BE2C (cell line): Measurements from ENCODE around the gene CPSF3.

Source experiments
- DNase-seq: peaks from one replicate; pipeline ENCODE4 v3.0.0-alpha.2; 2020
- H3K27me3 ChIP-seq: fragments of 250-450 bp; sonication (Bioruptor Pico); 2 replicates; pipeline ENCODE4 v1.5.1; 2020; ENCODE audit warnings: mild to moderate bottlenecking
- H3K36me3 ChIP-seq: fragments of 250-450 bp; sonication (Bioruptor Pico); 2 replicates; pipeline ENCODE4 v1.5.1; 2020; ENCODE audit warnings: mild to moderate bottlenecking
- H3K4me1 ChIP-seq: fragments of 250-450 bp; sonication (Bioruptor Pico); 2 replicates; pipeline ENCODE4 v1.5.1; 2020
- H3K4me3 ChIP-seq: 2 replicates; pipeline ENCODE4 v1.5.1; 2011; ENCODE audit warnings: low read depth, low read length
- H3K9me3 ChIP-seq: fragments of 250-450 bp; sonication (Bioruptor Pico); 2 replicates; pipeline ENCODE4 v1.5.1; 2020
- TF ChIP-seq, protein P1 (sequence below): IDR thresholded peaks from 2 replicates; pipeline ENCODE4 v1.5.1; 2012; ENCODE audit warnings: mild to moderate bottlenecking, low read depth, low read length

The CPSF3 gene

GRCh38 chr2:9379391-9379755 lies 44.1 kb upstream of the CPSF3 start:
- Histone ChIP-seq H3K27me3 (no peaks in the 10 kb centered on the region), H3K36me3 (peaks cover 7% of the 10 kb centered on the region; the same call in 1 of the 2 replicates), H3K9me3 (no peaks in the 10 kb centered on the region), H3K4me1 (peaks cover 16% of the 10 kb centered on the region), H3K4me3 (no peak overlapping the region)
- no peak for DNase-seq
- TF ChIP-seq, protein P1, sequence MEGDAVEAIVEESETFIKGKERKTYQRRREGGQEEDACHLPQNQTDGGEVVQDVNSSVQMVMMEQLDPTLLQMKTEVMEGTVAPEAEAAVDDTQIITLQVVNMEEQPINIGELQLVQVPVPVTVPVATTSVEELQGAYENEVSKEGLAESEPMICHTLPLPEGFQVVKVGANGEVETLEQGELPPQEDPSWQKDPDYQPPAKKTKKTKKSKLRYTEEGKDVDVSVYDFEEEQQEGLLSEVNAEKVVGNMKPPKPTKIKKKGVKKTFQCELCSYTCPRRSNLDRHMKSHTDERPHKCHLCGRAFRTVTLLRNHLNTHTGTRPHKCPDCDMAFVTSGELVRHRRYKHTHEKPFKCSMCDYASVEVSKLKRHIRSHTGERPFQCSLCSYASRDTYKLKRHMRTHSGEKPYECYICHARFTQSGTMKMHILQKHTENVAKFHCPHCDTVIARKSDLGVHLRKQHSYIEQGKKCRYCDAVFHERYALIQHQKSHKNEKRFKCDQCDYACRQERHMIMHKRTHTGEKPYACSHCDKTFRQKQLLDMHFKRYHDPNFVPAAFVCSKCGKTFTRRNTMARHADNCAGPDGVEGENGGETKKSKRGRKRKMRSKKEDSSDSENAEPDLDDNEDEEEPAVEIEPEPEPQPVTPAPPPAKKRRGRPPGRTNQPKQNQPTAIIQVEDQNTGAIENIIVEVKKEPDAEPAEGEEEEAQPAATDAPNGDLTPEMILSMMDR, result no peak

GRCh38 chr2:9380702-9381628 lies 42.5 kb upstream of the CPSF3 start:
- no peak overlapping the region for H3K4me3 ChIP-seq
- H3K27me3 ChIP-seq, result no peaks in the 10 kb centered on the region
- TF ChIP-seq, protein P1, result no peak
- H3K9me3 ChIP-seq, result no peaks in the 10 kb centered on the region
- H3K36me3 ChIP-seq, result peaks cover 7% of the 10 kb centered on the region; the same call in 1 of the 2 replicates
- peaks cover 16% of the 10 kb centered on the region for H3K4me1 ChIP-seq
- peak; percentile 59 for DNase-seq

DNA sequence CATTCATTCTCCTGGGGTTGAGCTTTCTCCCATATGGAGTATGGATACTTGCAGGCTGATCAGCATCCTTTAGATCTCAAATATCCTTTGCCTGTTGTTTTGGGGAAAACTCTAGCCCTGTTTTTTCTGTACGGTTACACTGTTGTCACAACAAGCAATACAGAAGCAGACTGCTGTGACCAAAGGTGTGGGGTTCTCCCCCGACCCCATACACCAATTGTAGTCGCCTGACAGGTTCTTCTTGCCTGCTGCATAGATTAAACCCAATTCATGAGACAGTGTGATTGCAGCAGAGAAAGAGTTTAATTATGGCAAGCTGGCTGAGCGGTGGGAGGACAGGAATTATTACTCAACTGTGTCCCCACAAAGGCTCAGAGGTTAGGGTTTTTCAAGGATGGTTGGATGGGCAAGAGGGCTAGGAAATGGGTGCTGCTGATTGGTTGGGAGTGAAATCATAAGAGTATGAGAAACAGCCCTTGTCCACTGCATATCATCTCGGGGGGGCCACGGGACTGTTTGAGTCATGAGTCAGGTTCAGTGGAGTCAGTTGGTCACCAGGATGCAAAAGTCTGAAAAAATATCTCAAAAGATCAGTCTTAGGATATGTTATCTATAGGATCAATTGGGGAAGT lies 40.7 kb upstream of the CPSF3 start:
- H3K4me3 ChIP-seq, result no peak overlapping the region
- no peaks in the 10 kb centered on the region for H3K9me3 ChIP-seq
- peaks cover 7% of the 10 kb centered on the region; the same call in 1 of the 2 replicates for H3K36me3 ChIP-seq
- peaks cover 16% of the 10 kb centered on the region for H3K4me1 ChIP-seq
- TF ChIP-seq, protein P1, result no peak
- no peak for DNase-seq
- no peaks in the 10 kb centered on the region for H3K27me3 ChIP-seq

GRCh38 chr2:9384521-9384920 lies 38.9 kb upstream of the CPSF3 start:
- H3K4me3 ChIP-seq, result no peak overlapping the region
- peaks cover 5% of the 10 kb centered on the region; the same call in 1 of the 2 replicates for H3K36me3 ChIP-seq
- TF ChIP-seq, protein P1, result no peak
- no peaks in the 10 kb centered on the region for H3K27me3 ChIP-seq
- H3K9me3 ChIP-seq, result no peaks in the 10 kb centered on the region
- peaks cover 7% of the 10 kb centered on the region for H3K4me1 ChIP-seq
- DNase-seq, result no peak

DNA sequence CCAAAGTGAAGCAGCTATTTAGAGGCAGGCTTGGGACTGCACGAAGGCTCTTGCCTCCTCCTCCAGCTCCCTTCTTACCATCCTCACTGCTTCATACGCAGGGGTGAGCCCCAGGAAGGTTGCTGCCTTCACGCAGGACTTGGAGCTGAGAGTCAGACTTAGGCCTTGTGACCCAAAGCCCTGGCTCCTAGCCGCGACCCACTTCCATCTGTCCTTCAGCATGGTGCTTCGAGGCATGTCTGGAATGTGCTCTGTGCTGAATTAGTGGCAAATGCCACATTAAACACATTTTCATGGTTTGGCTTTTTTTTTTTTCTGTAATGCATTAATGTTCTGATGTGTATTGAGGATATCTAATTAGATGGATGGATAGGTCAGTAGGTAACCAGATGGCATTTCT lies 37.6 kb upstream of the CPSF3 start:
- no peak for DNase-seq
- TF ChIP-seq, protein P1, result no peak
- Histone ChIP-seq H3K9me3 (no peaks in the 10 kb centered on the region), H3K4me3 (no peak overlapping the region), H3K36me3 (peaks cover 2% of the 10 kb centered on the region; the same call in 1 of the 2 replicates), H3K27me3 (no peaks in the 10 kb centered on the region), H3K4me1 (peaks cover 3% of the 10 kb centered on the region)

DNA sequence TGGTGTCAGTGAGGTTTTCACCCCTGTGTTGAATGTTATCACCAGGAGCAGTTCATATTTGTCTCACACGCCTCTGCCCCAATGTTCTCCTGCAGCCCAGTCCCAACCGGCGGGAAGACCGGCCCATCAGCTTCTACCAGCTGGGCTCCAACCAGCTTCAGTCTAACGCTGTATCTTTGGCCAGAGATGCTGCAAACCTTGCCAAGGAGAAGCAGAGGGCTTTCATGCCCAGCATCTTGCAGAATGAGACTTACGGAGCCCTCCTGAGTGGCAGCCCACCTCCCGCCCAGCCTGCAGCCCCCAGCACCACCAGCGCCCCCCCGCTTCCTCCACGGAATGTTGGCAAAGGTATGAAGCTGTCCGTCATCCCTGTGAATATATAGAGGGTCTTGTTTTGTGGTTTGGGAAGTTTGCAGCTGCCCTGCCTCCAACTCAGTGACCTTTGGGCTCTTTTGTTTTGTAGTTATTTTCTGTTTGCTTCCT lies 35.2 kb upstream of the CPSF3 start:
- no peak overlapping the region for H3K4me3 ChIP-seq
- no peaks in the 10 kb centered on the region for H3K9me3 ChIP-seq
- no peak for DNase-seq
- no peaks in the 10 kb centered on the region; the same call in 1 of the 2 replicates for H3K4me1 ChIP-seq
- H3K36me3 ChIP-seq, result no peaks in the 10 kb centered on the region; the same call in 1 of the 2 replicates
- TF ChIP-seq, protein P1, result no peak
- H3K27me3 ChIP-seq, result no peaks in the 10 kb centered on the region
